Muscle layer of colon (tissue), 2 donors: Measurements from ENCODE around the gene LRRC7.

Experiments used
- H3K27ac ChIP-seq: one replicate; pipeline ENCODE4 v1.7.0; 2013; ENCODE audit warnings: low read depth, mild to moderate bottlenecking, low read length, moderate library complexity
- H3K27me3 ChIP-seq, 2 donors: one replicate each; pipeline ENCODE4 v1.7.0; 2013; ENCODE audit warnings: low read length in 2 of 2, mild to moderate bottlenecking in 2 of 2; ENCODE audit not compliant: insufficient read depth in 2 of 2, control insufficient read depth in 1 of 2
- H3K36me3 ChIP-seq: one replicate; pipeline ENCODE4 v1.7.0; 2013; ENCODE audit warnings: mild to moderate bottlenecking, low read length; ENCODE audit not compliant: insufficient read depth
- H3K4me1 ChIP-seq: one replicate; pipeline ENCODE4 v1.7.0; 2013; ENCODE audit warnings: mild to moderate bottlenecking, low read length; ENCODE audit not compliant: insufficient read depth
- H3K4me3 ChIP-seq, 2 donors: one replicate each; pipeline ENCODE4 v1.7.0; 2013; ENCODE audit warnings: low read length in 2 of 2, low read depth in 1 of 2, mild to moderate bottlenecking in 1 of 2, moderate library complexity in 1 of 2
- H3K9ac ChIP-seq: one replicate; pipeline ENCODE4 v1.7.0; 2013; ENCODE audit warnings: low read length
- H3K9me3 ChIP-seq: one replicate; pipeline ENCODE4 v1.7.0; 2013; ENCODE audit warnings: mild to moderate bottlenecking, low read length
- donor health status: abdominal sarcoma.
- donor health status: Adenocarcinoma of cecum.

Gene LRRC7

DNA sequence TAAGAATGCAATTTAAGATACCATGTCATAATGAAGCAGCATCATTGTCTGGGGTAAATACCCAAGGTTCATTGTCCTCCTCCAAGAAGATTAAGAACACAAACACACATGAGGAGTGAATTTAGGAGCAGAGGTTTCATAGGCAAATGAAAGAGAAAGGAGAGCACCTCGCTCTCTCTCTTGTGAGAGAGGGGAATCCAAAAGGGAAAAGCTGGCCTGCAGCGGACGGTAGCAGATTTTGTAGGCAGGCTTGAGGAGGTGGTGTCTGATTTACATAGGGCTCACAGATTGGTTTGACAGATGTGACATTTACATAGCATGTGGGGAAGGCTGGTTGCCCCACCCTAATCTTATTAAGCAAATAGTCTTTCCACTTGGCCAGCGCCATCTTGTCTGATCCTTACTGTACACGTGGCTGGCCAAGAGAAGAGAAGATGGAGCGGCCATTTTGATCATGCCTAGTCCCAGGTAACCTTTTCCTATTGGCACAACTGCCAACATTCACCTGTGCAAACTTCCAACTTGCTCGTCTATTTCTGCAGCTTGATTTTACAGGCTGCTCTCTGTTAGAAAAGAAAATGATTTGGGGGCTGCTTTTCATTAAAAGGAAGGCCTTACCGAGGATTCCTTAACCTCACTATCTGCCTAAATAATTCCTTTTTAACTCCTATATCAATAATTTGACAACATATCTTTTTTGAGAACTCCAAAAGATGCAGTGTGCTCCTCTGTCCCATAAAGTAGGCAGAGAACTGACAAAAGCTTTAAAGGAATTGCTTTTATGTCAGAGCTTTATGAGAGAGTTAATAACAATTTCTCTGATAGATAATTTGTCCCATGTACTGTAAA, 16.0 kb upstream of the LRRC7 start:
- Histone ChIP-seq H3K27me3 (no peaks in the 10 kb centered on the region), H3K9me3 (no peaks in the 10 kb centered on the region), H3K9ac (no peak overlapping the region), H3K36me3 (no peaks in the 10 kb centered on the region), H3K4me3 (no peak overlapping the region), H3K27ac (no peak overlapping the region), H3K4me1 (no peaks in the 10 kb centered on the region)

DNA sequence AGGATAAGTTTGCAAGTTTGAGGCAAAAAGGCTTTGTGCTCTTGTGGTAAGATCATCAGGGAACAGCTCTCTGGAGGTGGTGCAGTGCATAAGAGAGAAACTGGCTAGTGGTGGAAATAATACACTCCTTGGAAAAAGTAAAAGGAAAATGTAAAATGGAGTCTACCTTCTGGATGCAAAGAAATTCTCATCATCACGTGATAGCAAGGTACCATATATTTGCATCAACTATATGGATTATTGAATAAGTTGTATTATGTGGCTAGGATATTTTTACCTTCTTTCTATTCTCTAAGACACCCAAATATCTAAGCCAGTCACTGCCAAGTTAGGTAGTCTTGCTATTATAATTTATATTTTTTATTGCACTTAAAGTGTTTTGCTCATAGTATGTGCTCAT, 14.0 kb upstream of the LRRC7 start:
- H3K4me3 ChIP-seq, result no peak overlapping the region
- H3K36me3 ChIP-seq, result no peaks in the 10 kb centered on the region
- H3K27me3 ChIP-seq, result no peaks in the 10 kb centered on the region
- no peak overlapping the region for H3K9ac ChIP-seq
- H3K4me1 ChIP-seq, result no peaks in the 10 kb centered on the region
- no peak overlapping the region for H3K27ac ChIP-seq
- H3K9me3 ChIP-seq, result no peaks in the 10 kb centered on the region

- no peak overlapping the region for H3K27ac ChIP-seq
- no peaks in the 10 kb centered on the region for H3K9me3 ChIP-seq
- H3K27me3 ChIP-seq, result peaks cover 13 to 23% of the 10 kb centered on the region in 2 donors
- no peak overlapping the region for H3K9ac ChIP-seq
- H3K4me1 ChIP-seq, result peaks cover 11% of the 10 kb centered on the region
- H3K4me3 ChIP-seq, result peak overlapping the region; percentile 49 to 56
- no peaks in the 10 kb centered on the region for H3K36me3 ChIP-seq
Measured at GRCh38 chr1:69568421-69569174, 876 bp downstream of the LRRC7 start.

GRCh38 chr1:69569175-69569541, 1.4 kb downstream of the LRRC7 start:
- peaks cover 11% of the 10 kb centered on the region for H3K4me1 ChIP-seq
- H3K36me3 ChIP-seq, result no peaks in the 10 kb centered on the region
- H3K27ac ChIP-seq, result no peak overlapping the region
- no peaks in the 10 kb centered on the region for H3K9me3 ChIP-seq
- peak overlapping the region; percentile 7 to 56 for H3K4me3 ChIP-seq
- no peak overlapping the region for H3K9ac ChIP-seq
- peaks cover 13 to 23% of the 10 kb centered on the region in 2 donors for H3K27me3 ChIP-seq

DNA sequence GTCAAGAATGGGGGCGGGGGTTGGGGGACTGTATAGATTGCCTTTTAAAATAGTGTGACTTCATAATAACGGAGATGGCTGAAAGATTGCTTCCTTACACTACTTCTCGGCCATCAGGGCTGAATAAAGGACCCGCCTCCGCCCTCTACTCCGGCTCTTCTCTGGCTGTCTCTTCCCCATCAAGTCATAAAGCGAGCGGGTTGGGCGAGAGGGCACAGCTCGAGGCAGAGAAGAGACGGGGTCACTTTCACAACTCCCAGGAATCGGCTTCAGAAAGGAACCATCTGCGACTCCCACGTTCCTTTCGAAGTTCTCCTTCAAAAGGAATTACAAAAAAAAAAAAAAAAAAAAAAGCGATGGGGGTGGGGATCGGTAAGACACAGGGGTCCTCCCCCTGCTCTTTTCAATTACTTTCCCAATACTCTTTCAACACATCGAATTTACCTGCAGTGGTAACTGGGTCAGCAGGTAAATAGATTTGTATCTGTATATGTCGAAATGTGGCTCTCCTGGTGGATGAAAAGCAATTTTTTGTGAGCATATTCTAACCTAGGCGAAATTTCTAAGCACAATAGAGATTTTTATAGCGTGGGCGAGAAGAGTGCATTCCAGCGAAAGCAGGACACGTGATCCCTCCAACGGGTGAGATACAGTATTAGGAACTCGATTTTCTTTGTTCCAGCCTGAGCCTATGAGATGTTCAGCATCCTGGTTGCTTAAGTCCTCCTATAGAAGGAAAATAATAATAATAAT, 2.0 kb downstream of the LRRC7 start:
- H3K9ac ChIP-seq, result no peak overlapping the region
- peaks cover 11% of the 10 kb centered on the region for H3K4me1 ChIP-seq
- H3K27ac ChIP-seq, result no peak overlapping the region
- H3K27me3 ChIP-seq, result peaks cover 13 to 23% of the 10 kb centered on the region in 2 donors
- H3K4me3 ChIP-seq, result peak overlapping the region; percentile 7 to 56
- H3K9me3 ChIP-seq, result no peaks in the 10 kb centered on the region
- H3K36me3 ChIP-seq, result no peaks in the 10 kb centered on the region

- Histone ChIP-seq H3K27me3 (peaks cover 13 to 23% of the 10 kb centered on the region in 2 donors), H3K27ac (no peak overlapping the region), H3K36me3 (no peaks in the 10 kb centered on the region), H3K4me1 (peaks cover 11% of the 10 kb centered on the region), H3K4me3 (no peak overlapping the region), H3K9ac (no peak overlapping the region), H3K9me3 (no peaks in the 10 kb centered on the region)
Measured at GRCh38 chr1:69570356-69570755, 2.6 kb downstream of the LRRC7 start.

GRCh38 chr1:69572921-69573320, 5.2 kb downstream of the LRRC7 start:
- Histone ChIP-seq H3K9me3 (no peaks in the 10 kb centered on the region), H3K36me3 (no peaks in the 10 kb centered on the region), H3K9ac (no peak overlapping the region), H3K4me1 (peaks cover 11% of the 10 kb centered on the region), H3K27ac (no peak overlapping the region), H3K4me3 (no peak overlapping the region), H3K27me3 (peaks cover 13 to 18% of the 10 kb centered on the region in 2 donors)

DNA sequence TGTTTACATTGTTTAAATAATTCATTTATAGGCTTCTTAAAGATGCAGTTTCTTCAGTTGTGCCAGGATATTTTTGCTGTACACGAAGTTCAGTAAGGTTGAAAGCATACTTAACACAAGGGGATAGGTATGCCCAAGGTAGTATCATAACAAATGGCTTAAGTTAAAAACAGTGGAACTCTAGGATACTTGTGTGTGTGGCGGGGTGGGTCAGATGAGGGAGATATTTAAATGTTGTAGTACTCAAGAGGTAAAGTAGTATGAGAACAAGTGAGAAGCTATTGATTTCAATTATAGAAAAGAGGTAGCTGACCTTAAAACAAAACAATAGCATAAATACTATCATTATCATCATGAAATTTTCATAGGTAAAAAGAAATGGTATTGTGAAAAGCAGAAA, 6.2 kb downstream of the LRRC7 start:
- no peak overlapping the region for H3K27ac ChIP-seq

GRCh38 chr1:69585666-69586065, 17.9 kb downstream of the LRRC7 start:
- H3K27ac ChIP-seq, result no peak overlapping the region
- no peaks in the 10 kb centered on the region for H3K9me3 ChIP-seq
- H3K9ac ChIP-seq, result no peak overlapping the region
- no peaks in the 10 kb centered on the region for H3K27me3 ChIP-seq
- peaks cover 5% of the 10 kb centered on the region for H3K4me1 ChIP-seq
- no peaks in the 10 kb centered on the region for H3K36me3 ChIP-seq
- H3K4me3 ChIP-seq, result no peak overlapping the region

More for the DNA sequence above, 6.2 kb downstream of the LRRC7 start:
- no peak overlapping the region for H3K9ac ChIP-seq
- peaks cover 9 to 10% of the 10 kb centered on the region in 2 donors for H3K27me3 ChIP-seq
- peaks cover 4% of the 10 kb centered on the region for H3K4me1 ChIP-seq
- no peaks in the 10 kb centered on the region for H3K36me3 ChIP-seq
- H3K4me3 ChIP-seq, result no peak overlapping the region
- H3K9me3 ChIP-seq, result no peaks in the 10 kb centered on the region

DNA sequence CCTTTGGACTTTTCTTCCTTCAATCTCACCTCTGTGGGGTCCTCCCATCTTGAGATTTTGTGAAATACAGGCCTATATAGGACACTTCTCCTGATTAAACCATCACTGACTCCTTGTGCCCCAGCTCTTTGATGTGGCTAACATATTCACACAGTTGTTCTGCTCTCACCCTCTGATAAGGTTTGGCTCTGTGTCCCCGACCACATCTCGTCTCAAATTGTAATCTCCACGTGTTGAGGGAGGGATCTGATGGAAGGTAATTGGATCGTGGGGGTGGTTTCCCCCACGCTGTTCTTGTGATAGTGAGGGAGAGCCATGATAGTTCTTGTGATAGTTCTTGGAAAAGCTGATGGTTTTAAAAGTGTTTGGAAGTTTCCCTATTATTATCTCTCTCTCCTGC, 19.7 kb downstream of the LRRC7 start:
- peaks cover 5% of the 10 kb centered on the region for H3K4me1 ChIP-seq
- H3K9ac ChIP-seq, result no peak overlapping the region
- no peaks in the 10 kb centered on the region for H3K9me3 ChIP-seq
- no peak overlapping the region for H3K4me3 ChIP-seq
- H3K27ac ChIP-seq, result no peak overlapping the region
- H3K36me3 ChIP-seq, result no peaks in the 10 kb centered on the region
- H3K27me3 ChIP-seq, result no peaks in the 10 kb centered on the region

DNA sequence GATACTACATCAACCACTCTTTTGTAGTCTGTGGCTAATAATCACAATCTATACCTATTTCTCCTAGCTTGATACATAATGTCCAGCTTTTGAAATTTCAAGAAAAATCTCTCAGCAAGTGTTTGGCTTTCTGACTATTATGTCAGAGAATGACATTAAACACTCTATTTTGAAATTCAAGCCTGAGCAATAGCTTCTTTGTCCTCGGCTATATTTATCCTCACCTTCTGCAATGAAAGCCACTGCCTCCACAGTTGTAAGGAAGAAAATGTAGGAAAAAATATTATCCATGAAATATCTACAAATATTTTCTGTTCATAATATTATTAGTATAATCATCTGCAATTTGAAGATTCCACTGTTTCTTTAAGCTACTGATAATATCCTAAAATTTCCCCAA, 22.1 kb downstream of the LRRC7 start:
- no peak overlapping the region for H3K9ac ChIP-seq
- H3K27ac ChIP-seq, result no peak overlapping the region
- H3K9me3 ChIP-seq, result no peaks in the 10 kb centered on the region
- peaks cover 5% of the 10 kb centered on the region for H3K4me1 ChIP-seq
- H3K4me3 ChIP-seq, result no peak overlapping the region
- no peaks in the 10 kb centered on the region for H3K27me3 ChIP-seq
- H3K36me3 ChIP-seq, result no peaks in the 10 kb centered on the region
